GM19099 (cell line): ENCODE results near the gene BLACAT1.

ENCODE experiments used
- POLR2A ChIP-seq: IDR thresholded peaks from 3 replicates; pipeline ENCODE4 v1.6.1; 2011; ENCODE audit warnings: low read depth; ENCODE audit not compliant: insufficient read length; ENCODE audit errors: extremely low read depth

BLACAT1 gene

DNA sequence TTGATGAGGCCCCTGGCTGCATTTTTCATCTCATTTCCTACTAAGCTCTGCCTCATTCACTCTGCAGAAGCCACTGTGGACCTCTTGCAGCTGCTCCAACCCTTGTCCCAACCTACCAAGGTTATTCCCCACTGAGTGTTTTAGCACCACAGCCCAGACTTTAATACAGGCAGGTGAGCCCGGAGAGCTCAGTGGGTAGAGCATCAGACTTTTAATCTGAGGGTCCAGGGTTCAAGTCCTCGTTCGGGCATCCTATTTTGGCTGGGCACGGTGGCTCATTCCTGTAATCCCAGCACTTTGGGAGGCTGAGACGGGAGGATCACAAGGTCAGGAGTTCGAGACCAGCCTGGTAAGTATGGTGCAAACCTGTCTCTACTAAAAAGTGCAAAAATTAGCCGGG is 18.1 kb upstream of the BLACAT1 start:
- TF ChIP-seq POLR2A, result no peak

- no peak for TF ChIP-seq POLR2A
Observed at GRCh38 chr1:205473475-205473874, 17.6 kb upstream of the BLACAT1 start.

GRCh38 chr1:205472737-205473441 is 17.0 kb upstream of the BLACAT1 start:
- TF ChIP-seq POLR2A, result no peak

DNA sequence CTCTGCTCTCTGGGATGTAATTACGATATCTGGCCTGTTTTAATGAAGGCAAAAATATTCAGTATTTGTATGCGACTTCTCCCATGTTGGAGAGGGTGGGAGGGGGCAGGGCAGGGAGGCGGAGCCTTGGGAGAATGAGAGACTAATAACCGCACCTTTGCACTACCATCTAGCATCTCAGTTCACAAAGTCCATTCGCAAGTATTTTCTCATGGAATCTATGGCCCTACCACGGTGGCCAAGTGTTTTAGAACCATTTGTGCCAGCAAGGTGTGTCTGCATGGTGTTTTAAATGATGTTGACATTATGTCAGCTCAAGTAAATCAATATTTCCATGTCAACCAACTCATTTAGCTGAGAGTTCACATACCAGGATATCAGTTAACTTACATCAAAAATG is 14.3 kb upstream of the BLACAT1 start:
- TF ChIP-seq POLR2A, result no peak

GRCh38 chr1:205466595-205467220 is 10.9 kb upstream of the BLACAT1 start:
- no peak for TF ChIP-seq POLR2A

GRCh38 chr1:205465392-205465791 is 9.5 kb upstream of the BLACAT1 start:
- TF ChIP-seq POLR2A, result no peak

DNA sequence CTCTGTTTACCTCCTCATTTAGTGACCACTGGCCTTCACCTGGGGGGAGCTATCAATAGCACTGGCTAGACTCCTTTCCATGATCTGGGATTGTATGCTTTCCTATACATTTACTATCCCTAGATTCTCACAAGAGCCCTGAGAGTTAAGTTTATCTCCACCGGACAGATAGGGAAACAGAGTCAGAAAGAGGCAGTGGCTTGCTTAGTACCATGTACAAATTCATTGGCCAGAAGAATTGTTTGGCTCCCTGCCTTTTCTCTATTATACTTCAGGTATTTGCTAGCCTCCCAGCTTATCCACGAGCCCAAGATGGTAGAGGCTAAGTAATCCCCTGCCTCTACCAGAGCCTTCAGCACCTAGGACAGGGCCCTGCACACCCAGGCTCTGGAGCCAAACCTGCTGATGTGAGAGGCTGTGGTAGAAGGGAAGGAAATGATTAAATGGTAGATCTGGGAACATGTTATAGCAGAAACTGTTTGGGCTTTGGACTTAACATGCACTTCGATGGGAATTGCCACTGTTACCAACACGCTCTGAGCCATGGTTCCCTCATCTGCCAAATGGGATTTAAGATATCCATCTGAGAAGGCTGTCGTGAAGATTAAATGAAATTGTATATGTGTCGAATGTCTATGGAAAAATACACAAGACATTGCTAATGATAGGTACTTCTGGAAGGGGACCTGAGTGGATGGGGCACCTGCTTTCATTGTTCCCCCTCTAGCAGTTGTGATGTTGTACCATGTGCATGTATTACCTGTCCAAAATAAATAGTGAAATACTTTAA is 3.1 kb upstream of the BLACAT1 start:
- TF ChIP-seq POLR2A, result no peak

- no peak for TF ChIP-seq POLR2A
Observed at GRCh38 chr1:205456868-205457745, 1.3 kb upstream of the BLACAT1 start.

GRCh38 chr1:205456383-205456867 is 580 bp upstream of the BLACAT1 start:
- no peak for TF ChIP-seq POLR2A

DNA sequence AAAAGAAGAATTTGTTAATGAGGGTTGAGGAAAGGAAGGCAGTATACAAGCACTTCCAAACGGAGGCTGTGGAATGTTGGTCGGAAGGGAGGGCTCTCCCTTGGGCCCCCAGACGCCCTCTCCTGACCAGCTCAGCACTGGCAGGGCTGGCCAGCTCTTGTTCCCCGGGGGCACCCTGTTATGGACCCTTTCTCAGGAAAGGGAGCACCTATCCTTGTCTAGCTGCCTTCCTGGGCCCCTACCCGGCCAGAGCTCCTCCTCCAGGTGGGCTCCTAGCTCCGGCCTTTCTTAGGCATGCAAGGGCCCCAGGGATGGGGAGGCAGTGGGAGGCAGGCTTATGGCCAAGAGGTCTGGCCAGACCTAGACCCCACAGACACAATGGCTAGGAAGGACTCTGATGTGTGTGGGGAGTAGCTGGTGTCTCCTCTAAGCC is 926 bp downstream of the BLACAT1 start:
- no peak for TF ChIP-seq POLR2A

DNA sequence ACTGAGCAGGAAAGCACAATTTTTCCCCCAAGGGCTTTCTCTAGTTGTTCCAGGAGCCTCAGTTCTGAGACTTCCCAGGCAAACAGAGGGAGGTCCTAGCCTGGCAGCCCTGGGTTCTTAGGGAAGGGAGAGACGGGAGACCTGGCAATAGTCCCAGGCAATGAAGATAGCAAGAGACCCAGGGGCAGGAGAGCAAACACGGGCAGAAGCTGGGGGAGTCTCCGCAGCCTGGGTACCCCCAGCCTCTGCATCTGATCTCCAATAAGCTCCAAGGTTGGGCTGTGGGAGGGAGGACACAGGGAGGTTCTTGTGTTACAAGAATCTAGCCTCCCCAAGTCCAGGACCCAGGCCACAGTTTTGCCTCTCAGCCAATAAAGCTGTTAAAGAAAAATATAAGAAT is 2.4 kb downstream of the BLACAT1 start:
- TF ChIP-seq POLR2A, result no peak

DNA sequence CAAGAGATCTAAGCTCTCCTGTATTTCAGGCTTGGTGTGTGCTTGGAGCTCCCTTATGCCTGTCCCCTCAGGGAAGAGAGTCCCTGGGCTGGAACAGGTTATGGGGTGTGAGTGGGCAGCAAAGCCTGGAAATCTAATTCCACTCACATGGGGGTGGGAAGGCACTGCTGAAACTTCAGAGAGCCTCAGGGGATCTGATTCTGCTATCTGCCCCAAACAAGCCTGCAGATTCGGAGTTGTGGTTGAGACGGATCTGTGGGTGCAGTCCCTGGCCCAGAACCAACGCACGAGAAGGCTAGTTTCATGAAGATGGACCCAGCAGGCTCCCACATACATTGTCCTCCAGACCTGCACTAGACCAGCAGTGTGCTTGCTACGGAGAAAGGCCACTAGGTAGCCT is 2.9 kb downstream of the BLACAT1 start:
- no peak for TF ChIP-seq POLR2A

DNA sequence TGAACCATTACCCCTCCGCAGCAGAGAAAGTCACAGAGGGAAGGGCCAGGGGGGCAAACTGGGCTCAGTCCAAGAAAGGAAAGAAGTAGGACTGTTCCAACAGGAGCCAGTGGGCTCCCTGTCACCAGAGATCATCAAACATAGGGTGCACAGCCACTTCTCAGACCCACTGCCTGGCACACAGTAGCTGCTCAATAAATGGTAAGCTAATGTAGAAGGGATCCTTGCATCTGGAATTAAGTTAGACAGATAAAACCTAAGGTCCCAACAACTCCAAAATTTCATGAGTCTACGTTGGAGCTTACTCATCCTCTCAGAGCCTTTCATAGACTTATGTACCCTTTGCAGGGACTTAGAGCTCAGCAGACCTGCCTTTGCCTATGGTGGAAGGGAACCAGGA is 3.5 kb downstream of the BLACAT1 start:
- no peak for TF ChIP-seq POLR2A

DNA sequence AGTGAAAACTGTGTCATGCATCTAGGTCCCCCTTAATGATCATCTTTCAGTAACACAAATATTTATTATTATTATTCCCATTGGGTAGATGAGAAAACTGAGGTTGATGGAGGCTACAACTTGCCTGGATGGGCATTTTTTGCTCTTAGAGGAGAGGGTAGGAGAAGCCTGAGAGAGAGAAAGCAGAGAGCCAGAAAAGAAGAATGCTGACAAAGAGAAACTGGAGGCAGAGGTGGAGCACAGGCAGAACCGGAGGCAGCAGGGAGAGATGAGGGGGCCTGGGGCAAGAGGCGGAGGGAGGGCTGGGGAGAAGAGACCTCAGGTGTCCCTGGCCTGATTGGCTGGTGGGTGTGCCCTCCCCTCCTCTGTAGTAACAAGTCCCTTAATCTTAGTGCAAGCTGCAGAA is 4.1 kb downstream of the BLACAT1 start:
- no peak for TF ChIP-seq POLR2A

GRCh38 chr1:205451202-205451601 is 4.6 kb downstream of the BLACAT1 start:
- TF ChIP-seq POLR2A, result no peak

- TF ChIP-seq POLR2A, result no peak
Observed at GRCh38 chr1:205450448-205450847, 5.4 kb downstream of the BLACAT1 start.
